Measurements from ENCODE around the gene FGF13.

GRCh38 chrX:138690591-138690990 is 20.9 kb downstream of the FGF13 start:
- TF ChIP-seq EP300 (IDR thresholded peaks at IDR 0.05): no peak
- TF ChIP-seq CTCF (IDR thresholded peaks at IDR 0.05): no peak
- no peak for TF ChIP-seq POLR2A (IDR thresholded peaks at IDR 0.05)

All from sigmoid colon (tissue), 4 donors.